Upper lobe of left lung (tissue), 6 donors: ENCODE results near the gene TOM1L2. TPM values are rescaled to one million over a fixed set of nuclear protein-coding genes. Genes with fewer than 3 reads are reported as not detected.

ENCODE experiments used
- ATAC-seq, 2 donors: fragments of 200-7000 bp; cut with Tn5 transposase; one replicate each; pipeline ENCODE4 v1.9.1; 2022; ENCODE audit warnings: mild to moderate bottlenecking in 2 of 2, moderate library complexity in 2 of 2; ENCODE audit not compliant: low FRiP score in 2 of 2
- DNase-seq, 2 donors: peaks; one replicate each; pipeline ENCODE4 v3.0.0-alpha.2; 2019 to 2020
- H3K27ac ChIP-seq, 4 donors: fragments of 200-600 bp; sonication (generic); one replicate each; pipeline ENCODE4 v1.5.1; 2016 to 2019
- H3K27me3 ChIP-seq, 4 donors: fragments of 200-600 bp; sonication (generic); one replicate each; pipeline ENCODE4 v1.5.1; 2017 to 2019
- H3K36me3 ChIP-seq, 4 donors: fragments of 200-600 bp; sonication (generic); one replicate each; pipeline ENCODE4 v1.5.1; 2016 to 2019
- H3K4me1 ChIP-seq, 4 donors: fragments of 200-600 bp; sonication (generic); one replicate each; pipeline ENCODE4 v1.5.1; 2018 to 2019
- H3K4me3 ChIP-seq, 4 donors: fragments of 200-600 bp; sonication (generic); one replicate each; pipeline ENCODE4 v1.5.1; 2017 to 2019; ENCODE audit warnings: mild to moderate bottlenecking in 2 of 4, moderate library complexity in 1 of 4
- H3K9me3 ChIP-seq, 4 donors: fragments of 200-600 bp; sonication (generic); one replicate each; pipeline ENCODE4 v1.5.1; 2018 to 2019
- CTCF ChIP-seq, 6 experiments: fragments of 450-650 bp in 4 of 6; fragments of 200-600 bp in 2 of 6; sonication (generic) in 2 of 6; IDR thresholded peaks; one replicate each; pipeline ENCODE4 v1.5.1; 2016 to 2019; ENCODE audit warnings: antibody characterized with exemption in 6 of 6
- EP300 ChIP-seq, 4 donors: sonication (generic); formaldehyde crosslinking; IDR thresholded peaks; one replicate each; pipeline ENCODE4 v1.5.1; 2017; ENCODE audit warnings: antibody characterized with exemption in 4 of 4, control low read depth in 2 of 4
- POLR2A ChIP-seq, 4 donors: fragments of 450-650 bp; IDR thresholded peaks; one replicate each; pipeline ENCODE4 v1.5.1; 2016 to 2017; ENCODE audit warnings: antibody characterized with exemption in 4 of 4, mild to moderate bottlenecking in 2 of 4
- POLR2AphosphoS5 ChIP-seq, 2 donors: sonication (generic); formaldehyde crosslinking; IDR thresholded peaks; one replicate each; pipeline ENCODE4 v1.5.1; 2017; ENCODE audit warnings: antibody characterized with exemption in 2 of 2
- WGBS, 2 donors: methylation state at CpG; one replicate each; pipeline ENCODE4 v1.1.5; 2017 to 2018; 5-methylcytosine and 5-hydroxymethylcytosine counted together
- total RNA-seq, 6 donors: library from RNA; depleted of rRNA in 4 of 6; stranded (reverse); fragments of >200 nt in 4 of 6; gene quantifications; one replicate each; pipeline versions ENCODE4 v1.1.0 to v1.2.1, GENCODE V29; 2016 to 2021
- donor health status: DM: no; HTN: no; CAD: no; lungs with moderate emphysema.
- donor health status: DM: no; HTN: yes; CAD: no; lungs with severe emphysema.

The TOM1L2 gene
- total RNA-seq, 6 donors from 2014 or later = 54.2 to 134 (median 72.9) TPM

GRCh38 chr17:17935321-17936271 lies 36.6 kb downstream of the TOM1L2 start:
- no peaks in the 10 kb centered on the region for H3K9me3 ChIP-seq
- ATAC-seq (peak; percentile 61 to 93), DNase-seq (peak in 1 of 2 donors; percentile 62)
- 63 to 81% methylated on average over 5 to 6 of the region's 6 CpGs for WGBS, 2 donors
- peaks cover 19 to 48% (median 27%) of the 10 kb centered on the region in 4 donors for H3K4me1 ChIP-seq
- H3K27ac ChIP-seq = peak overlapping the region; percentile 8 to 64 (median 30)
- H3K36me3 ChIP-seq = no peaks in the 10 kb centered on the region
- H3K27me3 ChIP-seq = no peaks in the 10 kb centered on the region
- no peak overlapping the region for H3K4me3 ChIP-seq
- TF ChIP-seq CTCF (IDR thresholded peaks at IDR 0.05) (no peak), POLR2A (IDR thresholded peaks at IDR 0.05) (no peak), EP300 (IDR thresholded peaks at IDR 0.05) (peak in 1 of 4 donors; percentile 69), POLR2AphosphoS5 (IDR thresholded peaks at IDR 0.05) (peak; percentile 11 to 38)

- H3K9me3 ChIP-seq = no peaks in the 10 kb centered on the region
- no peak overlapping the region for H3K27ac ChIP-seq
- ATAC-seq (no peak), DNase-seq (no peak)
- peaks cover 17 to 51% (median 24%) of the 10 kb centered on the region in 4 donors for H3K4me1 ChIP-seq
- no peaks in the 10 kb centered on the region for H3K27me3 ChIP-seq
- 54 to 67% methylated on average over 2 to 3 of the region's 3 CpGs for WGBS, 2 donors
- no peak overlapping the region for H3K4me3 ChIP-seq
- H3K36me3 ChIP-seq = no peaks in the 10 kb centered on the region
- no peak for TF ChIP-seq POLR2A (IDR thresholded peaks at IDR 0.05)
- TF ChIP-seq CTCF (IDR thresholded peaks at IDR 0.05) = no peak
- no peak for TF ChIP-seq POLR2AphosphoS5 (IDR thresholded peaks at IDR 0.05)
- TF ChIP-seq EP300 (IDR thresholded peaks at IDR 0.05) = no peak
Observed at GRCh38 chr17:17934806-17935205, 37.4 kb downstream of the TOM1L2 start.

- no peak overlapping the region for H3K4me3 ChIP-seq
- H3K4me1 ChIP-seq = peaks cover 22 to 55% (median 29%) of the 10 kb centered on the region in 4 donors
- TF ChIP-seq POLR2AphosphoS5 (IDR thresholded peaks at IDR 0.05) = no peak
- no peak for TF ChIP-seq EP300 (IDR thresholded peaks at IDR 0.05)
- no peak for TF ChIP-seq POLR2A (IDR thresholded peaks at IDR 0.05)
- TF ChIP-seq CTCF (IDR thresholded peaks at IDR 0.05) = no peak
- H3K9me3 ChIP-seq = no peaks in the 10 kb centered on the region
- 97% methylated on average over 2 of the region's 2 CpGs for WGBS, 2 donors
- no peaks in the 10 kb centered on the region for H3K27me3 ChIP-seq
- ATAC-seq = no peak
- H3K36me3 ChIP-seq = no peaks in the 10 kb centered on the region
- no peak for DNase-seq
- H3K27ac ChIP-seq = no peak overlapping the region
Observed at GRCh38 chr17:17934214-17934613, 38.0 kb downstream of the TOM1L2 start.

- no peak overlapping the region for H3K27ac ChIP-seq
- no peak overlapping the region for H3K4me3 ChIP-seq
- H3K27me3 ChIP-seq = no peaks in the 10 kb centered on the region
- DNase-seq (no peak), ATAC-seq (no peak)
- H3K36me3 ChIP-seq = no peaks in the 10 kb centered on the region
- H3K9me3 ChIP-seq = no peaks in the 10 kb centered on the region
- H3K4me1 ChIP-seq = peaks cover 26 to 60% (median 33%) of the 10 kb centered on the region in 4 donors
- TF ChIP-seq EP300 (IDR thresholded peaks at IDR 0.05) (no peak), CTCF (IDR thresholded peaks at IDR 0.05) (no peak), POLR2A (IDR thresholded peaks at IDR 0.05) (no peak)
Observed at GRCh38 chr17:17933775-17934174, 38.4 kb downstream of the TOM1L2 start.
